Duodenal mucosa (tissue), 2 donors: ENCODE measurements around the gene MINAR2.

ENCODE experiments used
- H3K27ac ChIP-seq: one replicate; pipeline ENCODE4 v1.7.0; 2013; ENCODE audit warnings: low read depth, low read length
- H3K27me3 ChIP-seq, 2 donors: one replicate each; pipeline ENCODE4 v1.7.0; 2013; ENCODE audit warnings: low read length in 2 of 2, control low read depth in 1 of 2; ENCODE audit not compliant: insufficient read depth in 2 of 2, control insufficient read depth in 1 of 2
- H3K36me3 ChIP-seq, 2 donors: one replicate each; pipeline ENCODE4 v1.7.0; 2013; ENCODE audit warnings: low read length in 2 of 2, control low read depth in 1 of 2; ENCODE audit not compliant: insufficient read depth in 2 of 2, control insufficient read depth in 1 of 2
- H3K4me1 ChIP-seq, 2 donors: one replicate each; pipeline ENCODE4 v1.7.0; 2013; ENCODE audit warnings: low read length in 2 of 2, control low read depth in 1 of 2; ENCODE audit not compliant: insufficient read depth in 2 of 2, control insufficient read depth in 1 of 2
- H3K4me3 ChIP-seq, 2 donors: one replicate each; pipeline ENCODE4 v1.7.0; 2013; ENCODE audit warnings: low read length in 2 of 2, low read depth in 1 of 2
- H3K9ac ChIP-seq, 2 donors: one replicate each; pipeline ENCODE4 v1.7.0; 2013; ENCODE audit warnings: low read length in 2 of 2, low read depth in 1 of 2
- H3K9me3 ChIP-seq, 2 donors: one replicate each; pipeline ENCODE4 v1.7.0; 2013; ENCODE audit warnings: low read length in 2 of 2, control low read depth in 1 of 2; ENCODE audit not compliant: control insufficient read depth in 1 of 2

The MINAR2 gene

DNA sequence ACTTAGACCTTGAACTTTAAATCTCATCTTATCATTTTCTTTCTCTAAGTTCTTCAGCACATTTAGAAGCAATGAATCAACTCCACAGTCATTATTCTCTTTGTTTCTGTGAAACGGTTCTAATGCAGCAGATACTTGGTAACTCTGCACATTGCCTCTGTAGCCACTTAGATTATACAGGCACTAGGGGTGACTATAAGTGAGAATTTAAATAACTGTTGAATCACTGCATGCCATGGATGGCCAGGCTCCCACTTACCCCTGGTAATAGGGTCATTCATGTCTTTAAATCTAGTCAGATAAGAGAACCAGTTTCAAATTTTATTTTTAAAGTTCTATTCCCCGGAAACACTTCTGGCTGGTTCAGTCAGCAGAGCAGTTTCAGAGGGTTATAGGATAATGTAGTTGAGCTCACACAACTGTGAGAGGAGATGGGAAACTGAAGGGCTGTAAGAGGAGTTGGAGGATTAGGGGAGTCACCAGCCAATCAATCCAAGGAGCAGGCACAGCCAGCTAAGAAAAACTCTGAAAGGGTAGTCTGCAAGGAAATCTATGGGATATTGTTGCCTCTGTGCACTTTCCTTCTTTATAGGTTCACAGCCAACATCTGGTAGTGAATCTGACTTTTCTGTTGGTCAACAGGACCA lies 4.2 kb upstream of the MINAR2 start:
- no peak overlapping the region for H3K4me3 ChIP-seq
- H3K36me3 ChIP-seq = no peaks in the 10 kb centered on the region
- H3K9me3 ChIP-seq = no peaks in the 10 kb centered on the region
- no peak overlapping the region for H3K27ac ChIP-seq
- no peaks in the 10 kb centered on the region for H3K4me1 ChIP-seq
- no peak overlapping the region for H3K9ac ChIP-seq
- H3K27me3 ChIP-seq = no peaks in the 10 kb centered on the region

DNA sequence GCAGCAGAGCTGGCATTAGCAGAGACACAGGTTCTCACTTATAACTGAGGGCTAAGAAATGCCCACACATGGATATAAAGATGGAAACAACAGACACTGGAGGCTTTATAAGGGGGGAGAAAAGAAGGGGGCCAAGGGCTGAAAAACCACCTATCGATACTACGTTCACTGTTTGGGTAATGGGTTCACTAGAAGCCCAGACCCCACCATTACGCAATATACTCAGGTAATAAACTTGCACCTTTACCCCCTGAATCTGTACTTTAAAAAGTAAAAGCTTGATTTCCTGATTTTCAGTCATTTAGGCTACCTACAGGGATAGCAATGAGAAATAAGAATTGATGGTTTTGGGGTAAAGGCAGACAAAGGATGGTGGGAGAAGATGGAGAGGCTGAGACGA lies 1.9 kb upstream of the MINAR2 start:
- H3K27ac ChIP-seq = no peak overlapping the region
- H3K27me3 ChIP-seq = no peaks in the 10 kb centered on the region
- no peaks in the 10 kb centered on the region for H3K4me1 ChIP-seq
- no peak overlapping the region for H3K9ac ChIP-seq
- H3K4me3 ChIP-seq = no peak overlapping the region
- no peaks in the 10 kb centered on the region for H3K9me3 ChIP-seq
- no peaks in the 10 kb centered on the region for H3K36me3 ChIP-seq

DNA sequence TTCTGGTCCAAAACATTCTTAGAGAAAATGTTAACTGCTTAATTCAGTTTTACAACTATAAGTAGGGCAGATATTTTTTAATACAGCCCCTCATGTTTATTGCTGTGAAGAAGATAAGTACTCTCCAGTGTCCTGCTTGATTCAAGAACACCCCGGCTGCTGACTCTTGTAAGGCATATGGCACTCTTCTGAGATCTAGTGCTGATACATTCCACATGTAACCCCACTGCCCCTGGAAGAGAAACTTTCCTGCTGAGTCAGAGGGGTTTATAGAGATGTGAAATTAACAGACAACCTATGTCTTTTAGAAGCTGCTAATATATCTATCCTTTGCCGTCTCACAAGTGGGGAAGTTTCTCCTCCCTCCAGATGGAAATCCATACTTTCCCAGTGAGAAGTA lies 1.0 kb upstream of the MINAR2 start:
- no peak overlapping the region for H3K27ac ChIP-seq
- no peaks in the 10 kb centered on the region for H3K27me3 ChIP-seq
- H3K9ac ChIP-seq = no peak overlapping the region
- H3K36me3 ChIP-seq = no peaks in the 10 kb centered on the region
- no peaks in the 10 kb centered on the region for H3K9me3 ChIP-seq
- H3K4me1 ChIP-seq = no peaks in the 10 kb centered on the region
- H3K4me3 ChIP-seq = no peak overlapping the region

DNA sequence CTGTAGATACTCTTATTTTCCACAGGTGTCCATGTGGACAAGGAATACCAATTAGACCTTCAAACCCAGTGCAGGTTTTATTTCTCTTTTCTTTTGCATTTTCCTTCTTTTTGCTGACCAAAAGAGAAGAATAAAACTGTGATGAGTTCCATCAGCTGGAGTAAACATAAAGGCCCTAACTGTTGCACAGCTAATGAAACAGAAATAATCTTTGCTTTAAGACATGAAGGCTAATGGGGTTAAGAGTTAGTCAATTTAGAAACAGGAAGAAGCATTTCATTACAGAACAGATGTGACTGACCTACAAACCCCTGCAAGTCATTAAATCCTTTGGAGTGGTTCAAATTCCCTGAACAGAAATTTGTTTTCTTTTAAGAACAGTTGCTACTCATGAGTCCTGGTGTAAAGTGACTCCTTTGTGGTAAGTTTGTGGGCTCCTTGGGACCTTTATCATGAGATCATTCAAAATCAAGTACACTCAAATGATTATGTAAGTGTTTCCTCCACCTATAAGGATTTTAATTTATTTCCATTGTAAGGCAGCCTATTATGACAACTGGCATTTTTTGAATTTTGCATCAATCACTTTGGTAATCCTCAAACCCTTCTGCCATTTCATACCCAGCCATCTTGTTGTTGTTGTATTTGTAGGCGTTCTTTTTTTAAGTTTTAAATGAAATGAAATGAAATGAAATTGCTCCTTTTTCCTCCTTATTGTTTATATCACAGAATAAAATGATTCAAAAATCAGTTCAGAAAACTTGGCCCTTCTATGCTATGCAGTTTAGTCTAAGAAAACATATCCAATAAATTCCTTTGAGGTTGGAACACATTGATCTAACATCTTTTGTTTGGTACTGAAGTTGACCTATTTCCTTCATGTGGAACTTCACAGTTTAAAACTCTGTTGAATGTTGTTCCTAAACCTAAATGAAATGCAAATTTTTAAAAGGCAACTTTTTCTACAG lies 1.3 kb downstream of the MINAR2 start:
- Histone ChIP-seq H3K27me3 (no peaks in the 10 kb centered on the region), H3K36me3 (no peaks in the 10 kb centered on the region), H3K9ac (no peak overlapping the region), H3K9me3 (no peaks in the 10 kb centered on the region), H3K4me1 (no peaks in the 10 kb centered on the region), H3K27ac (no peak overlapping the region), H3K4me3 (no peak overlapping the region)

DNA sequence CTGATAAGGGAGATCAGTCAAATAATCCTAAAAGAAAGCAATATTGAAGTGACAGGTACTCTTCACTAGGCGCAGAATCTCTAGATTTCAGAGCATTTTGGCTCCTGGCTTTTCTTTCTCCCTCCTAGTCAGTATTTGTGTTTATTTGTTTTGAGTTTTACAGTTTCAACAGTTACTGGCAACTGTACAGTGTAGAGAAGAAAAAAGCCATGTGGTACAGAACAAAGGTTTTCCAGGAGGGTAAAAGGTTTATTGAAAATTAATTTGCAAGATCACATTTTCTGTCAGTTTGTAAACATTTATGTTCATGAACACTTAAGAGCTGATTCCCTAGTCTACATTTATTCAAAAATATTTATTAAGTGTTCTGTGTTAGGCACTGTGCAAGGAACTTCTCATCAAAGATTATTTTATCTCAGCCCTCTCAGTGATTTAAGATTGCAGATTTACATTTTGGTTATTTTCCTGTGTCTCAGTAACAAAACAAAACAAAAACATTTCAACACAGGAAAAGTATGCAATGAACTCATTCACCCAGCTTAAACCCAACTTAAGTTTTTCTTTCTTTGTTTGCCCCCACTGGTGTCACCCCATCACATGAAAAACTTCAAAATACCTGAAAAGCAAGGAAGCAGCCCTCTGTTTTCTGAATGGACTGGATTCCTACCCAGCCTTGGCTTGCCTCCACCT lies 12.9 kb downstream of the MINAR2 start:
- no peaks in the 10 kb centered on the region for H3K4me1 ChIP-seq
- no peaks in the 10 kb centered on the region for H3K9me3 ChIP-seq
- no peak overlapping the region for H3K9ac ChIP-seq
- no peak overlapping the region for H3K27ac ChIP-seq
- no peak overlapping the region for H3K4me3 ChIP-seq
- H3K27me3 ChIP-seq = no peaks in the 10 kb centered on the region
- H3K36me3 ChIP-seq = no peaks in the 10 kb centered on the region

DNA sequence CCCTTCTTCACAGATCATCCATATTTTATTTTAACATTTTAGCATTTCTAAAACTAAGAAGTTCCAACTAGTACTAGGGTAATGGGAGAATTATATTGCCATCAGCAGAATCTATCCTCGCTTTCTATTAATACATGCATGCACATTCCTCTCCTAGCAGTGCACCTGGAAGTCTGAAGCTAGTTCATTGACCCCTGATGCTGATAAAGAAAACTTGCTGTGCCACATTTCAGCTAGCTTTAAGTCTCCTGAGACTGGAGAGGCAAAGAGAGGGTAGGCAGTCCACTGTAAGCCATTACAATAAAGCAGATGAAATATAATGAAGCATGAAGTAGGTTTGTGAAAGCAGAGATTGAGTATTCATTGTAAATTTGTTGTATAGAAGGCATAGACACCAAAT lies 15.8 kb downstream of the MINAR2 start:
- Histone ChIP-seq H3K27me3 (no peaks in the 10 kb centered on the region), H3K9ac (no peak overlapping the region), H3K27ac (no peak overlapping the region), H3K4me1 (no peaks in the 10 kb centered on the region), H3K36me3 (no peaks in the 10 kb centered on the region), H3K4me3 (no peak overlapping the region), H3K9me3 (no peaks in the 10 kb centered on the region)

DNA sequence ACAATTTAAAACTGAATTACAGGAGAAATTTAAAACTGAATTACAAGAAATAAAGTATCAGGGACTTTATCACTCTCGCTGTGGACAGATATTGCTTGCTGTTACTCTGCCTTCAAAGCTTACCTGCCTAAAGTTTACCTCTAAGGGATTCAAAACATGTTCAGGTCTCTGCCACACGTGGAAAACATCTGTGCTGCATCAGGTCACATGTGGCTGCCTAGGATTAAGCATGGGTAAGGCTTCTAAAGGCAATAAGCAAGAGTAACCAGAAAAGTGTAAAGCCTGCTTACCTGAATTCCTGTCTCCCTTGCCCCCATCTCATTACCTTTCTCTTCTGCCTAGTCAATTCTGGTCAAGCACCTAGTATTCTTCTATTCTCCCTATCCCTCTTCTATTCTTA lies 18.9 kb downstream of the MINAR2 start:
- Histone ChIP-seq H3K36me3 (no peaks in the 10 kb centered on the region), H3K4me1 (no peaks in the 10 kb centered on the region), H3K9ac (no peak overlapping the region), H3K27me3 (no peaks in the 10 kb centered on the region), H3K9me3 (no peaks in the 10 kb centered on the region), H3K27ac (no peak overlapping the region), H3K4me3 (no peak overlapping the region)

DNA sequence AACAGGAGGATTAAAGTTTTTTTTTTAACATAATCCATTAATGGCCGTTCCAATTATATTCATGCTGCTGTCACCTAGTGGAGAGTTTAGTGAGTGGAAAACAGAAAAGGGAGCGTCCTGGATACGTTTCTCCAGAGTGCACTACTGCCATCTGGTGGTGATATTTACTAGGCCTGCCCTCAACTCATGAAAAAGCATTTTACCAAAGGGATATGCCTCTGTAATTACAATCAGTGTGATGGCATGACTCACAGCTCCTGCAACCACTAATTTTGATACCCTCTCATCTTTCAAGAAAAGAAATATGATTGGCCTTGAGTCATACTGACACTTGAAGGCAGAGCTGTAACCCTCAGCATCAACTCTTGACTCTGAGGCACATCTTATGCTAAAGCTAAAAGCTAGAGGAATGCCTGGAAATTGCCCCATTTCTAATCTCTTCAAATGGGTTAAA lies 20.1 kb downstream of the MINAR2 start:
- Histone ChIP-seq H3K36me3 (no peaks in the 10 kb centered on the region), H3K27me3 (no peaks in the 10 kb centered on the region), H3K4me1 (no peaks in the 10 kb centered on the region), H3K9ac (no peak overlapping the region), H3K4me3 (no peak overlapping the region), H3K9me3 (no peaks in the 10 kb centered on the region), H3K27ac (no peak overlapping the region)

DNA sequence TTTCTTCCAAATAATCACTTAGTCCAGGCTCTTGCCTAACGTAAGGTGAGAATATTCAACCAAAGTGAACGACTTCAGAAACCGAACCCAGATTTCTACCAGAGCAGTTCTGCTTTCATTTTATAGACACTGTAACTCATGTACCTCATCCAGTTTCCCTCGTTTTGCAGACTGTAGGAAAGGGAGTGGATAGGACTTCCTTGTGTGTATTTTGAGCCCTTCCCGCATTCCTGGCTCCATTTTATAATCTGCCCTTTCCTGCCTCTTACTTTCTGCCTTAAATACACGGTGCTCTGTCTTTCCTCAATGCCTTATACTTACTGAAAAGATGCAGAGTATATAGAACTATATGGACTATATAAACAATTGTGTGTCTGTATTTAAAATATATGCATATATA lies 20.8 kb downstream of the MINAR2 start:
- Histone ChIP-seq H3K36me3 (no peaks in the 10 kb centered on the region), H3K4me3 (no peak overlapping the region), H3K9me3 (no peaks in the 10 kb centered on the region), H3K27me3 (peaks cover 0 to 3% of the 10 kb centered on the region in 2 donors), H3K9ac (no peak overlapping the region), H3K4me1 (no peaks in the 10 kb centered on the region), H3K27ac (no peak overlapping the region)
